GM23338 (cell line): ENCODE measurements around the gene GSTT2B.

Source experiments
- CREB1 ChIP-seq: fragments of 250-450 bp; sonication (Bioruptor Pico); IDR thresholded peaks from 2 replicates; pipeline ENCODE4 v1.5.0; 2020; ENCODE audit warnings: low read depth, mild to moderate bottlenecking, moderate library complexity
- EZH2 ChIP-seq: fragments of 200-600 bp; sonication (generic); IDR thresholded peaks from one replicate; pipeline ENCODE4 v1.8.0; 2017; ENCODE audit warnings: antibody characterized with exemption, mild to moderate bottlenecking, low read depth; ENCODE audit not compliant: unreplicated experiment
- EZH2phosphoT487 ChIP-seq: fragments of 200-600 bp; sonication (generic); IDR thresholded peaks from one replicate; pipeline ENCODE4 v1.8.1; 2018; ENCODE audit warnings: antibody characterized with exemption; ENCODE audit not compliant: unreplicated experiment
- JUNB ChIP-seq: IDR thresholded peaks from one replicate; pipeline ENCODE4 v1.6.1; 2016; ENCODE audit warnings: antibody characterized with exemption; ENCODE audit not compliant: unreplicated experiment
- POLR2AphosphoS5 ChIP-seq: IDR thresholded peaks from 2 replicates; pipeline ENCODE4 v1.6.1; 2016; ENCODE audit warnings: antibody characterized with exemption, low read depth
- REST ChIP-seq: IDR thresholded peaks from one replicate; pipeline ENCODE4 v1.6.1; 2018; ENCODE audit warnings: antibody characterized with exemption; ENCODE audit not compliant: unreplicated experiment
- ZNF114 ChIP-seq: fragments of 250-450 bp; sonication (Bioruptor Pico); IDR thresholded peaks from 2 replicates; pipeline ENCODE4 v1.5.0; 2020; ENCODE audit warnings: mild to moderate bottlenecking, moderate library complexity
- ZNF331 ChIP-seq: fragments of 250-450 bp; sonication (Bioruptor Pico); IDR thresholded peaks from 2 replicates; pipeline ENCODE4 v1.5.0; 2020; ENCODE audit warnings: low read depth, mild to moderate bottlenecking, moderate library complexity
- TF ChIP-seq, protein P1 (sequence below), 2 experiments: fragments of 200-600 bp in 1 of 2; sonication (generic) in 1 of 2; conservative IDR thresholded peaks; 2 replicates each; pipeline versions ENCODE4 v1.5.1 to v1.6.1; 2016 to 2017; ENCODE audit warnings: antibody characterized with exemption in 2 of 2, low read depth in 2 of 2, mild to moderate bottlenecking in 2 of 2, moderate library complexity in 1 of 2
- TF ChIP-seq, protein P2 (sequence below): IDR thresholded peaks from 2 replicates; pipeline ENCODE4 v1.6.1; 2016; ENCODE audit warnings: antibody characterized with exemption

- TF ChIP-seq EZH2 (no peak), ZNF114 (CRISPR knock-in tag) (no peak), ZNF331 (no peak), POLR2AphosphoS5 (no peak), EZH2phosphoT487 (no peak), REST (no peak), CREB1 (CRISPR knock-in tag) (no peak), JUNB (no peak)
- TF ChIP-seq, protein P1, sequence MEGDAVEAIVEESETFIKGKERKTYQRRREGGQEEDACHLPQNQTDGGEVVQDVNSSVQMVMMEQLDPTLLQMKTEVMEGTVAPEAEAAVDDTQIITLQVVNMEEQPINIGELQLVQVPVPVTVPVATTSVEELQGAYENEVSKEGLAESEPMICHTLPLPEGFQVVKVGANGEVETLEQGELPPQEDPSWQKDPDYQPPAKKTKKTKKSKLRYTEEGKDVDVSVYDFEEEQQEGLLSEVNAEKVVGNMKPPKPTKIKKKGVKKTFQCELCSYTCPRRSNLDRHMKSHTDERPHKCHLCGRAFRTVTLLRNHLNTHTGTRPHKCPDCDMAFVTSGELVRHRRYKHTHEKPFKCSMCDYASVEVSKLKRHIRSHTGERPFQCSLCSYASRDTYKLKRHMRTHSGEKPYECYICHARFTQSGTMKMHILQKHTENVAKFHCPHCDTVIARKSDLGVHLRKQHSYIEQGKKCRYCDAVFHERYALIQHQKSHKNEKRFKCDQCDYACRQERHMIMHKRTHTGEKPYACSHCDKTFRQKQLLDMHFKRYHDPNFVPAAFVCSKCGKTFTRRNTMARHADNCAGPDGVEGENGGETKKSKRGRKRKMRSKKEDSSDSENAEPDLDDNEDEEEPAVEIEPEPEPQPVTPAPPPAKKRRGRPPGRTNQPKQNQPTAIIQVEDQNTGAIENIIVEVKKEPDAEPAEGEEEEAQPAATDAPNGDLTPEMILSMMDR (conservative IDR thresholded peaks at IDR 0.05; ENCODE audit: low read depth in 2 of 2): no peak
- TF ChIP-seq, protein P2, sequence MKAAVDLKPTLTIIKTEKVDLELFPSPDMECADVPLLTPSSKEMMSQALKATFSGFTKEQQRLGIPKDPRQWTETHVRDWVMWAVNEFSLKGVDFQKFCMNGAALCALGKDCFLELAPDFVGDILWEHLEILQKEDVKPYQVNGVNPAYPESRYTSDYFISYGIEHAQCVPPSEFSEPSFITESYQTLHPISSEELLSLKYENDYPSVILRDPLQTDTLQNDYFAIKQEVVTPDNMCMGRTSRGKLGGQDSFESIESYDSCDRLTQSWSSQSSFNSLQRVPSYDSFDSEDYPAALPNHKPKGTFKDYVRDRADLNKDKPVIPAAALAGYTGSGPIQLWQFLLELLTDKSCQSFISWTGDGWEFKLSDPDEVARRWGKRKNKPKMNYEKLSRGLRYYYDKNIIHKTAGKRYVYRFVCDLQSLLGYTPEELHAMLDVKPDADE: no peak
Observed at GRCh38 chr22:23912293-23912903, 48.6 kb downstream of the GSTT2B start.
